GM18870 (cell line): ENCODE measurements around the gene TMOD2.

ENCODE experiments used
- ATAC-seq: cut with Tn5 transposase; IDR thresholded peaks from one replicate; pipeline ENCODE4 v1.9.1; 2021; ENCODE audit warnings: moderate library complexity; ENCODE audit not compliant: unreplicated experiment

Gene TMOD2

GRCh38 chr15:51812598-51812997 lies 61.2 kb downstream of the TMOD2 start:
- no peak for ATAC-seq

- ATAC-seq: no peak
Measured at GRCh38 chr15:51814606-51815005, 63.2 kb downstream of the TMOD2 start.

- ATAC-seq: no peak
Measured at GRCh38 chr15:51816611-51817010, 65.2 kb downstream of the TMOD2 start.

GRCh38 chr15:51818150-51818549 lies 66.8 kb downstream of the TMOD2 start:
- ATAC-seq: no peak

GRCh38 chr15:51825698-51826097 lies 74.3 kb downstream of the TMOD2 start:
- no peak for ATAC-seq

GRCh38 chr15:51828621-51829375 lies 77.4 kb downstream of the TMOD2 start:
- no peak for ATAC-seq

GRCh38 chr15:51829376-51830275 lies 78.2 kb downstream of the TMOD2 start, which contains the start of gene TMOD3:
TMOD3 (plus strand) TSS chr15:51829653; CDS start chr15:51862885, 33,232 bp downstream.
- ATAC-seq: peak; percentile 76

- peak; percentile 11 for ATAC-seq
Measured at GRCh38 chr15:51830276-51830806, 78.9 kb downstream of the TMOD2 start.

GRCh38 chr15:51833772-51834171 lies 82.4 kb downstream of the TMOD2 start:
- no peak for ATAC-seq

- ATAC-seq: peak; percentile 72
Measured at GRCh38 chr15:51837792-51838251, 86.4 kb downstream of the TMOD2 start.

- no peak for ATAC-seq
Measured at GRCh38 chr15:51838270-51838669, 86.9 kb downstream of the TMOD2 start.

- ATAC-seq: no peak
Measured at GRCh38 chr15:51840692-51841091, 89.3 kb downstream of the TMOD2 start.

GRCh38 chr15:51841406-51842040 lies 90.1 kb downstream of the TMOD2 start:
- ATAC-seq: no peak

- no peak for ATAC-seq
Measured at GRCh38 chr15:51842265-51842664, 90.9 kb downstream of the TMOD2 start.

- no peak for ATAC-seq
Measured at GRCh38 chr15:51842852-51843737, 91.7 kb downstream of the TMOD2 start.

GRCh38 chr15:51844747-51845426 lies 93.5 kb downstream of the TMOD2 start:
- ATAC-seq: no peak

GRCh38 chr15:51846066-51846462 lies 94.7 kb downstream of the TMOD2 start:
- no peak for ATAC-seq

GRCh38 chr15:51846463-51847230 lies 95.2 kb downstream of the TMOD2 start:
- ATAC-seq: no peak

GRCh38 chr15:51848811-51849210 lies 97.4 kb downstream of the TMOD2 start:
- ATAC-seq: no peak
